Measurements from ENCODE around the gene PREPL.
"Not testable (repeated sequence)": the region's sequence is repeated elsewhere in the genome, so short reads cannot be mapped to it uniquely, and the experiment has no call there.

The PREPL gene

DNA sequence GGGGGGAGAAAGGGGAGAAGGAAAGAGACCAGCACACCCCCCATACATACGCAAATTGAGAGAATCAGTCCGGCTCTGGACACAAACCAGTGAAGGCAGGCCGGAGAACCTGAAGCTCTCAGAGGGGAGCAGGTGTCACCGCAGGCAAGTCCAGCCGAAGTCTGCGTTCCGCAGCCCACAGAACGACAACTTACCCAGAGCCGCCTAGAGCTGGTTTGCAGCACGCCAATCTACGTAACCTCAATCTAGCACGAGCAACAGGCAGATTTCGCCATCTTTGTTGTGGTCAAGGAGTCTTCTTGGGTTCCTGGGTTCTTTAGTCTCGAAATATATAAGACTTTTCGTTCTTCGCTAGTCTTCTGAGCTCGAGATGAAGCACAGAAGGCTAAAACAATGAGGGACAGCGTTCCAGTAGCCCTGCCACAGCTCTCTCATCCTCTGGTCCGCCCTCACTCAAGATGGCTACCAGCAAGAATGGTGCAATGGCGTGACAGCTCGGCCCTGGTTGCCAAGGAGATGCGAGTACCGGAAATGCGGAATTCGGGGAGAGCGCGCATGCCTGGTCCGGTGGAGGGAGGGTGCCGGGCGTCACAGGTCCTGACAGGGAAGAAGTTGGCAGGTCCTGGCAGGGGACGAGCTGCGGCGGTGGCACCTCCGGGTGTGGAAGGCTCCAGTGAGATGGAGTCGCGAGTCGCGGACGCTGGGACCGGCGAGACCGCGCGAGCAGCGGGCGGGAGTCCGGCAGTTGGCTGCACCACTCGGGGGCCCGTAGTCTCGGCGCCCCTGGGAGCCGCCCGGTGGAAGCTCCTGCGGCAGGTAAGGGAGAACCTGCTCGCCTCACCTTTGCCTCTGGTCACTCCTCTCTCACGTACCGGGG is at the start of gene PREPL, which contains the start of gene CAMKMT:
PREPL (minus strand) TSS at position 165 of the 877 bp plus-strand sequence. CDS start 15,152 bp downstream, outside the sequence.
CAMKMT (plus strand) TSS at position 618 of the 877 bp plus-strand sequence.
- Histone ChIP-seq H3K4me1 (ENCODE audit: control insufficient read depth, insufficient read depth, low read length) (no peaks in the 10 kb centered on the region), H3K9me3 (ENCODE audit: control insufficient read depth in 2 of 2, low read length in 2 of 2) (no peaks in the 10 kb centered on the region), H3K36me3 (ENCODE audit: control insufficient read depth in 2 of 2, insufficient read depth in 2 of 2, low read length in 2 of 2) (no peaks in the 10 kb centered on the region), H3K4me3 (ENCODE audit: low read length in 2 of 2) (peak within 1 kb of the TSS; percentile 89 to 94), H3K27ac (ENCODE audit: low read length) (peak within 1 kb of the TSS; percentile 97), H3K27me3 (ENCODE audit: control insufficient read depth in 1 of 2, insufficient read depth in 2 of 2, low read length in 2 of 2) (no peaks in the 10 kb centered on the region), H3K9ac (ENCODE audit: low read length in 2 of 2) (peak within 1 kb of the TSS; percentile 86 to 99)

DNA sequence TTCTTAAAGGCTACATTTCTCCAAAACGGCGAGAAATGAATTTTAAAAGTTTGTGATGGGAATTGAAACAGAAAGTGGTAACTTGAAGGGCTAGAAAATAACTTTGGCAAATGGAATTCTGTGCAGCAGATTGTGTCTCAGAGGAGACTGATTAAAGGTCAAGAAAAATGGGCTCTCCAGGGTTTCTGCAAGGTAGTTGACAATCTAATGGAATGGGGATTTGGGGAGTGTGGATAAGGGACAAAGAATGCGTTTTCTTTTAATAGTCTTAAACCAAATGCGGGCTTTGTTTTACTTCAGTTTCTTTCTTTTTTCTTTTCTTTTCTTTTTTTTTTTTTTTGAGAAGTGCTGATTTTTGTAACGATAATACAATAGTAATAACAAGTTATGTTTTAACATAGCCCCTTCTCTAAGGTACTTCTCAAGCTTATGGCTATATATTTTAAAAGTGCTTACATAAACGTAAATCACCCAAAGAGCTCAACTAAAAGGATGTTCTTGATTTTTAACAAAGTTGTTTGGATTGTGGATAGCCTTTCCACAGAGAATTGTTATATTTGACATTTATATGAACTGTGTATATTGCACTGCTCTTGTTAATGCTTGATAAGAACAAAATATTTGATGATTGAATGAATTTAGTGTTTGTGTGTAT is 37.1 kb upstream of the PREPL start:
- no peak overlapping the region for H3K27ac ChIP-seq (ENCODE audit: low read length)
- H3K4me3 ChIP-seq (ENCODE audit: low read length in 2 of 2) = no peak overlapping the region
- no peaks in the 10 kb centered on the region for H3K36me3 ChIP-seq (ENCODE audit: control insufficient read depth in 2 of 2, insufficient read depth in 2 of 2, low read length in 2 of 2)
- no peak overlapping the region for H3K9ac ChIP-seq (ENCODE audit: low read length in 2 of 2)
- H3K4me1 ChIP-seq (ENCODE audit: control insufficient read depth, insufficient read depth, low read length) = no peaks in the 10 kb centered on the region
- H3K27me3 ChIP-seq (ENCODE audit: control insufficient read depth in 1 of 2, insufficient read depth in 2 of 2, low read length in 2 of 2) = no peaks in the 10 kb centered on the region
- no peaks in the 10 kb centered on the region for H3K9me3 ChIP-seq (ENCODE audit: control insufficient read depth in 2 of 2, low read length in 2 of 2)

DNA sequence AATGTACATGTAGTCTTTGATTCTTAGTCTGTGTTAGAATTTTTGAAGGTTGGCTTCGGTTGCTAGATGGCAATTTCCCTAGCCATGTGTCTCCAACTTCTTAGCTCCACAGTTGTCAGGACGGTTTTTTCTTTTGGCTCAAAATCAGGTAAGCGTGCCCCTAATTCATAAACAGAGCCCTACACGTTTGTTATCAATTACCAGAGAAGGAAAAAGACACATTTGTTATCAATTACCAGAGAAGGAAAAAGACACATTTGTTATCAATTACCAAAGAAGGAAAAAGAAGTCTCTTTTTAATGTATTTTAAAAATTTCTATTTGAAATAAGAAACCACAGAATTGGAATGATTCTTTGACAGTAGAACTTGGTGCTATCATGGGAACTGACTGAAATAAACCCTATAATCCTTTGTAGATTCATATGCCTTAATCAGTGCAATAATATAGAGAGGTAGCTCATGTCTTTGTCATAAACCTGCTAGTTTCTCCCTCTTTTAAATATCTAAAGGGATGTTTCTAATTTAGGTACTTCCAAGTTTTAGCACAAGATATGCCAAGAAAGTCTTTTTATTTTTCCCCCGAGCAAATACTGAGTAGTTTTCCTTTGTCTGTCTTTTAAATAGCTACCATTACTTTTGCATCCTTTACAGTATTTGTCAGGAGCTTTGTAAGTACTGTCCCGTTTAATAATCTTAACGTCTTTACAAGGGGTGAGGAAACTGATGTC is 36.3 kb upstream of the PREPL start:
- Histone ChIP-seq H3K27me3 (ENCODE audit: control insufficient read depth in 1 of 2, insufficient read depth in 2 of 2, low read length in 2 of 2) (no peaks in the 10 kb centered on the region), H3K27ac (ENCODE audit: low read length) (no peak overlapping the region), H3K9ac (ENCODE audit: low read length in 2 of 2) (no peak overlapping the region), H3K4me3 (ENCODE audit: low read length in 2 of 2) (no peak overlapping the region), H3K36me3 (ENCODE audit: control insufficient read depth in 2 of 2, insufficient read depth in 2 of 2, low read length in 2 of 2) (no peaks in the 10 kb centered on the region), H3K4me1 (ENCODE audit: control insufficient read depth, insufficient read depth, low read length) (no peaks in the 10 kb centered on the region), H3K9me3 (ENCODE audit: control insufficient read depth in 2 of 2, low read length in 2 of 2) (no peaks in the 10 kb centered on the region)

DNA sequence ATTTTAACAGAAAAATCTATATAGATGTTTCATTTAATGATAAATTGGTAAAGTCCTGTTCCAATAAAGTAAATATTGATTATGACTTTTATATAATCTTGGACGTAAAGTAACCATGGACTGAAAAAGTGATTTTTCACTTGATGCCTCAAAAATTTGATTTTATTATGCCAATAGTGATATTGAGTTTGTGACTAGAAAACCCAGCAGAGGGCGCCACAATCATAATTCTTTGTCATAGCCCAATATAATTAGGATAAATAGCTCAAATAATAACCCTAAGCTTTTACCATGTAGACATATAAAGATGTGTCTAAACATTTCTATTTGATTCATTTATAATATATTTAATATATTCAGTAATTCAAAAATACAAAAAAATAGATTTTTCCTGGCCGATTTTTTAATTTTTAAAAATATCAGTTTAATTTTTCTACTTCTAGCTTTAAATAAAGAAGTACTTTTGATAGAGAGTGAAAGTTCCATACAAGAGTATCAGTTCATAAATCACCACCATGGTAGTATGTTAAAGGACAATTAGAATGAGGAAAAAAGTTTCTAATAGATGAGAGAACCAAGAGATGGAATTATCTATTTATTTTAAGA is 31.1 kb upstream of the PREPL start:
- no peaks in the 10 kb centered on the region for H3K4me1 ChIP-seq (ENCODE audit: control insufficient read depth, insufficient read depth, low read length)
- H3K36me3 ChIP-seq (ENCODE audit: control insufficient read depth in 2 of 2, insufficient read depth in 2 of 2, low read length in 2 of 2) = no peaks in the 10 kb centered on the region
- H3K9me3 ChIP-seq (ENCODE audit: control insufficient read depth in 2 of 2, low read length in 2 of 2) = no peaks in the 10 kb centered on the region
- no peaks in the 10 kb centered on the region for H3K27me3 ChIP-seq (ENCODE audit: control insufficient read depth in 1 of 2, insufficient read depth in 2 of 2, low read length in 2 of 2)
- H3K9ac ChIP-seq (ENCODE audit: low read length in 2 of 2) = no peak overlapping the region
- H3K4me3 ChIP-seq (ENCODE audit: low read length in 2 of 2) = no peak overlapping the region
- H3K27ac ChIP-seq (ENCODE audit: low read length) = no peak overlapping the region

DNA sequence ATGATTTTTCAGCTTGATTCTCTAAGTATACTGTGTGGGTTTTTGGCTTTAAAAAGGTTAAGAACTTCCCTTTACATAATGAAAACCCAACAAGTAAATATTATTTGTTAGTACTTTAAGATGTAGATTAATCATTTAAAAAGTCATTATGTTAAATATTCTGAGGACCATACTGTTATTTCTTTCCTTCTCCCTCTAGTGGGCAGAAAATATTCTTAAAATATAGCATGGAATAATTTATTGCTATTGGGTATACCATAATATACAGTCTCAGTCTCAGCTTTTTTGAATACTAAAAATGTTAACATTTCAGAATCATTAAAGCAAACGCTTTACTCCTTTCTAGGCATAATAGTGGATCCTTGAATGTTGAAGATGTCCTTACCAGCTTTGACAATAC is 28.6 kb upstream of the PREPL start:
- Histone ChIP-seq H3K9me3 (ENCODE audit: control insufficient read depth in 2 of 2, low read length in 2 of 2) (no peaks in the 10 kb centered on the region), H3K4me1 (ENCODE audit: control insufficient read depth, insufficient read depth, low read length) (no peaks in the 10 kb centered on the region), H3K27ac (ENCODE audit: low read length) (no peak overlapping the region), H3K36me3 (ENCODE audit: control insufficient read depth in 2 of 2, insufficient read depth in 2 of 2, low read length in 2 of 2) (no peaks in the 10 kb centered on the region), H3K9ac (ENCODE audit: low read length in 2 of 2) (no peak overlapping the region), H3K4me3 (ENCODE audit: low read length in 2 of 2) (no peak overlapping the region), H3K27me3 (ENCODE audit: control insufficient read depth in 1 of 2, insufficient read depth in 2 of 2, low read length in 2 of 2) (no peaks in the 10 kb centered on the region)

DNA sequence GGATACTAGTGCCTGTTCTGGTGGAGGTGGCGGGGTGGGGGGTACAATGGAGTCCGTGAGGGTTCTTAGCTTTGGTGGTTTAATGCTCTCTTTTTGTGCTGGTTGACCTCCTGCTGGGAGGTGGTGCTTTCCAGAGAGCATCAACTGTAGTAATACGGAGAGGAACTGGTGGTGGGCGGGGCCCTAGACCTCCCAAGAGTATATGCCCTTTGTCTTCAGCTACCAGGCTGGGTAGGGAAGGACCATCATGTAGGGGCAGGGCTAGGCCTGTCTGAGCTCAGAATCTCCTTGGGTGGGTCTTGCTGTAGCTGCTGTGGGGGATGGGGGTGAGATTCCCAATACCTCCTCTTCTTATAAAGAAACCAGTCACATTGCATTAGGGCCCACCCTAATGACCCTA is 27.6 kb upstream of the PREPL start:
- Histone ChIP-seq H3K36me3 (ENCODE audit: control insufficient read depth in 2 of 2, insufficient read depth in 2 of 2, low read length in 2 of 2) (no peaks in the 10 kb centered on the region), H3K4me1 (ENCODE audit: control insufficient read depth, insufficient read depth, low read length) (no peaks in the 10 kb centered on the region), H3K4me3 (ENCODE audit: low read length in 2 of 2) (no peak overlapping the region), H3K27ac (ENCODE audit: low read length) (no peak overlapping the region), H3K27me3 (ENCODE audit: control insufficient read depth in 1 of 2, insufficient read depth in 2 of 2, low read length in 2 of 2) (no peaks in the 10 kb centered on the region), H3K9ac (ENCODE audit: low read length in 2 of 2) (no peak overlapping the region), H3K9me3 (ENCODE audit: control insufficient read depth in 2 of 2, low read length in 2 of 2) (no peaks in the 10 kb centered on the region)

DNA sequence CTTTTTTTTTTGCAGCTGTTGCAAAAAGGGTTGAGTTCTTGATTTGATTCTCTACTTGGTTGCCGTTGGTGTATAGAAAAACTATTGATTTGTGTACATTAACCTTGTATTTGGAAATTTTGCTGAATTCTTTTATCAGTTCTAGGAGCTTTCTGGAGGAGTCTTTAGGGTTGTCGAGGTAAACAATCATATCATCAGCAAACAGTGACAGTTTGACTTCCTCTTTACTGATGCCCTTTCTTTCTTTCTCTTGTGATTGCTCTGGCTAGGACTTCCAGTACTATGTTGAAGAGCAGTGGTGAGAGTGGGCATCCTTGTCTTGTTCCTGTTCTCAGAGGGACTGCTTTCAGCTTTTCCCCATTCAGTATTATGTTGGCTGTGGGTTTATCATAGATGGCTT is 23.9 kb upstream of the PREPL start:
- not testable (repeated sequence) for H3K27ac ChIP-seq (ENCODE audit: low read length); H3K4me3 ChIP-seq (ENCODE audit: low read length in 2 of 2); H3K27me3 ChIP-seq (ENCODE audit: control insufficient read depth in 1 of 2, insufficient read depth in 2 of 2, low read length in 2 of 2); H3K36me3 ChIP-seq (ENCODE audit: control insufficient read depth in 2 of 2, insufficient read depth in 2 of 2, low read length in 2 of 2); H3K9ac ChIP-seq (ENCODE audit: low read length in 2 of 2); H3K9me3 ChIP-seq (ENCODE audit: control insufficient read depth in 2 of 2, low read length in 2 of 2); H3K4me1 ChIP-seq (ENCODE audit: control insufficient read depth, insufficient read depth, low read length)

DNA sequence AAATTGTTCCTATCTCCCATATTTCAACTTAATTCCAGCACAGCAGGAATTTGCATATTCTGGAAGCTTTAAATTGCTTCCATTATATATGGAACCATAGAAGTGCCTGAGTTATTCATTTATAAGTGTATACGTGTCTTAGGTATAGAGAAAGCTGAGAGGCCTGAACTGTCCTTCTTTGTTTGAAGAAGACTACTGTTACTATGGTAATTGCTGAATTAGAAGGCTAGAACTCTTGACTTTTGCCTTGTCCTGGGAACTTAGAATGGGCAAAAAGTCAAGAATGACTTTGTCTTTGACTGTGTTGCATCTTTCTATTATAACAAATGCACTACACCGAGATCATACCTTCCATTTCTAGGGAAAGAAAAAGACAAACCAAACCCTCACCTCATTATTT is 16.2 kb upstream of the PREPL start:
- H3K4me3 ChIP-seq (ENCODE audit: low read length in 2 of 2) = no peak overlapping the region
- H3K9me3 ChIP-seq (ENCODE audit: control insufficient read depth in 2 of 2, low read length in 2 of 2) = no peaks in the 10 kb centered on the region
- H3K36me3 ChIP-seq (ENCODE audit: control insufficient read depth in 2 of 2, insufficient read depth in 2 of 2, low read length in 2 of 2) = no peaks in the 10 kb centered on the region
- H3K4me1 ChIP-seq (ENCODE audit: control insufficient read depth, insufficient read depth, low read length) = no peaks in the 10 kb centered on the region
- H3K27me3 ChIP-seq (ENCODE audit: control insufficient read depth in 1 of 2, insufficient read depth in 2 of 2, low read length in 2 of 2) = no peaks in the 10 kb centered on the region
- H3K27ac ChIP-seq (ENCODE audit: low read length) = no peak overlapping the region
- H3K9ac ChIP-seq (ENCODE audit: low read length in 2 of 2) = no peak overlapping the region

DNA sequence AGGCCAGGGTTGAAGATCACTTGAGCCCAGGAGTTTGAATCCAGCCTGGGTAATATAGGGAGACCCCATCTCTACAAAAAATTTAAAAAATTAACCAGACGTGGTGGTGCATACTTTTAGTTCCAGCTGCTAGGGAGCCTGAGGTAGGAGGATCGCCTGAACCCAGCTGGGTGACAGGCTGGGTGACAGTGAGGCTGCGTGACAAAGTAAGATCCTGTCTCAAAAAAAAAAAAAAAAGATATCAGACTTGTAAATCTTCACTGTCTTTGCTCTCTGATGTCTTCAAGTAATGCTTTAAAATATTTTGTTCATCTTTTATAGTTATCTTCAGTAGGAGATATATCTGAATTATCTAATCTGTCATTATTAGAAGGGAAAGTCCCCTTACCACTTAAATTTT is 11.0 kb upstream of the PREPL start:
- H3K9ac ChIP-seq (ENCODE audit: low read length in 2 of 2) = no peak overlapping the region
- no peaks in the 10 kb centered on the region for H3K36me3 ChIP-seq (ENCODE audit: control insufficient read depth in 2 of 2, insufficient read depth in 2 of 2, low read length in 2 of 2)
- H3K27ac ChIP-seq (ENCODE audit: low read length) = no peak overlapping the region
- H3K9me3 ChIP-seq (ENCODE audit: control insufficient read depth in 2 of 2, low read length in 2 of 2) = no peaks in the 10 kb centered on the region
- H3K4me1 ChIP-seq (ENCODE audit: control insufficient read depth, insufficient read depth, low read length) = no peaks in the 10 kb centered on the region
- no peaks in the 10 kb centered on the region for H3K27me3 ChIP-seq (ENCODE audit: control insufficient read depth in 1 of 2, insufficient read depth in 2 of 2, low read length in 2 of 2)
- no peak overlapping the region for H3K4me3 ChIP-seq (ENCODE audit: low read length in 2 of 2)

DNA sequence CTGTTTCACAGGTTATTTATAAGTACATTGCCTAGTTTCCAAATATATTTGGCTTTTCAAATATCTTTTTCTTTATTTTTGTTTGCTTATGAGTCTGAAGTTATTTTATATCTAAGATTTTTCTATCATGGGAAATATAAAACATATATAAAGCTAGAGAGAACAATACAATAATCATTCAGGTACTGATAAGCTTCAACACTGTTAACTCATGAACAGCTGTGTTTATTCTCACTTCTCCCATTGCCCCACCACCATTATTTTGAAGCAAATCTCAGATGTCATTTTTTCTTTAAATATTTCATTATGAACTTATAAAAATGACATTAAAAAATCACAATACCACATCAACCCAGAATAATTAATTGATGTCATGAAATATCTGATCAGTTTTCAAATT is 10.2 kb upstream of the PREPL start:
- Histone ChIP-seq H3K9me3 (ENCODE audit: control insufficient read depth in 2 of 2, low read length in 2 of 2) (no peaks in the 10 kb centered on the region), H3K4me3 (ENCODE audit: low read length in 2 of 2) (no peak overlapping the region), H3K27ac (ENCODE audit: low read length) (no peak overlapping the region), H3K4me1 (ENCODE audit: control insufficient read depth, insufficient read depth, low read length) (no peaks in the 10 kb centered on the region), H3K36me3 (ENCODE audit: control insufficient read depth in 2 of 2, insufficient read depth in 2 of 2, low read length in 2 of 2) (no peaks in the 10 kb centered on the region), H3K27me3 (ENCODE audit: control insufficient read depth in 1 of 2, insufficient read depth in 2 of 2, low read length in 2 of 2) (no peaks in the 10 kb centered on the region), H3K9ac (ENCODE audit: low read length in 2 of 2) (no peak overlapping the region)

All from stomach smooth muscle (tissue), 2 donors.